Parathyroid adenoma (tissue), 2 donors: ENCODE data around the gene SPATS2L.

Experiments used
- H2AFZ ChIP-seq: fragments of 300-600 bp; sonication (generic); one replicate; pipeline ENCODE4 v1.7.0; 2017; ENCODE audit warnings: antibody characterized with exemption, mild to moderate bottlenecking
- H3K27ac ChIP-seq: fragments of 300-600 bp; sonication (generic); one replicate; pipeline ENCODE4 v1.7.0; 2017
- H3K27me3 ChIP-seq: fragments of 300-600 bp; sonication (generic); one replicate; pipeline ENCODE4 v1.7.0; 2017; ENCODE audit warnings: low read length; ENCODE audit not compliant: control insufficient read depth, insufficient read depth
- H3K36me3 ChIP-seq: fragments of 300-600 bp; sonication (generic); one replicate; pipeline ENCODE4 v1.7.0; 2017; ENCODE audit warnings: low read length; ENCODE audit not compliant: control insufficient read depth, insufficient read depth
- H3K4me1 ChIP-seq: fragments of 300-600 bp; sonication (generic); one replicate; pipeline ENCODE4 v1.7.0; 2017; ENCODE audit warnings: control low read depth
- H3K4me2 ChIP-seq: fragments of 300-600 bp; sonication (generic); one replicate; pipeline ENCODE4 v1.7.0; 2017; ENCODE audit warnings: low read length
- H3K4me3 ChIP-seq: fragments of 300-600 bp; sonication (generic); one replicate; pipeline ENCODE4 v1.7.0; 2017; ENCODE audit warnings: low read depth, low read length
- H3K79me2 ChIP-seq: fragments of 300-600 bp; sonication (generic); one replicate; pipeline ENCODE4 v1.7.0; 2017; ENCODE audit warnings: control low read depth
- H3K9ac ChIP-seq: fragments of 300-600 bp; sonication (generic); one replicate; pipeline ENCODE4 v1.7.0; 2017; ENCODE audit warnings: mild to moderate bottlenecking
- H3K9me3 ChIP-seq: fragments of 300-600 bp; sonication (generic); one replicate; pipeline ENCODE4 v1.7.0; 2017; ENCODE audit warnings: low read length; ENCODE audit not compliant: control insufficient read depth
- TF ChIP-seq, protein P1 (sequence below): fragments of 300-600 bp; sonication (generic); IDR thresholded peaks from one replicate; pipeline ENCODE4 v1.7.0; 2017; ENCODE audit warnings: antibody characterized with exemption, mild to moderate bottlenecking
- donor health status: primary hyperparathyroidism.

Gene SPATS2L

DNA sequence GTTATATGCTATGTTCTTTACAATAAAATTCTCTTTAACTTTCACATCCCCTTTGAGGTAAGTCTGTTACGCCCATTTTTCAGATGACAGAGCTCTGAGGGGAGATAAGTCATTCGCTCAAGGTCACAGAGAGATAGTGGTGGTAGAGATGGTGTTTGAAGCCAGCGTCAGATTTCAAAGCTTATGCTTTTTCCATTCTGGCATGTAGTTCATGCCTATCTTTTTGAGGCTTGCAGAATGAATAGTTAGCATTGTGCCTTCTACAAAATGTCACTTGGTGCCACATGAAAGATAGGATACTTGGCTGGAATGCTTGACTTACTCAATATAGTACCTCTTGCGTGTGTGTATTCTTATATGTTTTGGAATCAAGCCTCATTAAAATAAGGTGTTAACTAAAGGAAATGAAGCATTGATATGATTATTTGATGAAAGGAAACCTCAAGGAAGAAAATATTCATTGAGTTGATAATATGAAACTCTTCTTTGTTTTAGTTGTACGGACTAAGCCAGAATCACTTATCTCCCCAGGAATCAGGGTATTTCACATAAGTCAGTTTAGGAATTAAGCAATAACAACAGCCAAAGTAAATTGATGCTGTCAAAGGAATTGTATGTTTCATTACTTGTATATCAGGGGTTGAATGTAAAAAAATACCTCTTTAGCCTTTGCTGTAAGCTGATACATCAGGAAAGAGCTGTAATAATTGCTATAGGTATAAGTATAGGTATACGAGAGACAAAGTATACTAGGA is 15.5 kb downstream of the SPATS2L start:
- Histone ChIP-seq H3K36me3 (no peaks in the 10 kb centered on the region), H3K79me2 (peaks cover 41% of the 10 kb centered on the region), H3K4me2 (peak overlapping the region; percentile 9), H3K4me3 (no peak overlapping the region), H2AFZ (no peak overlapping the region), H3K9ac (no peak overlapping the region), H3K4me1 (peaks cover 26% of the 10 kb centered on the region), H3K9me3 (no peaks in the 10 kb centered on the region), H3K27me3 (no peaks in the 10 kb centered on the region), H3K27ac (no peak overlapping the region)
- TF ChIP-seq, protein P1, sequence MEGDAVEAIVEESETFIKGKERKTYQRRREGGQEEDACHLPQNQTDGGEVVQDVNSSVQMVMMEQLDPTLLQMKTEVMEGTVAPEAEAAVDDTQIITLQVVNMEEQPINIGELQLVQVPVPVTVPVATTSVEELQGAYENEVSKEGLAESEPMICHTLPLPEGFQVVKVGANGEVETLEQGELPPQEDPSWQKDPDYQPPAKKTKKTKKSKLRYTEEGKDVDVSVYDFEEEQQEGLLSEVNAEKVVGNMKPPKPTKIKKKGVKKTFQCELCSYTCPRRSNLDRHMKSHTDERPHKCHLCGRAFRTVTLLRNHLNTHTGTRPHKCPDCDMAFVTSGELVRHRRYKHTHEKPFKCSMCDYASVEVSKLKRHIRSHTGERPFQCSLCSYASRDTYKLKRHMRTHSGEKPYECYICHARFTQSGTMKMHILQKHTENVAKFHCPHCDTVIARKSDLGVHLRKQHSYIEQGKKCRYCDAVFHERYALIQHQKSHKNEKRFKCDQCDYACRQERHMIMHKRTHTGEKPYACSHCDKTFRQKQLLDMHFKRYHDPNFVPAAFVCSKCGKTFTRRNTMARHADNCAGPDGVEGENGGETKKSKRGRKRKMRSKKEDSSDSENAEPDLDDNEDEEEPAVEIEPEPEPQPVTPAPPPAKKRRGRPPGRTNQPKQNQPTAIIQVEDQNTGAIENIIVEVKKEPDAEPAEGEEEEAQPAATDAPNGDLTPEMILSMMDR: no peak

- H3K4me1 ChIP-seq: peaks cover 21% of the 10 kb centered on the region
- H3K36me3 ChIP-seq: no peaks in the 10 kb centered on the region
- peaks cover 44% of the 10 kb centered on the region for H3K79me2 ChIP-seq
- no peak overlapping the region for H2AFZ ChIP-seq
- no peak overlapping the region for H3K27ac ChIP-seq
- H3K4me2 ChIP-seq: peak overlapping the region; percentile 9
- no peak overlapping the region for H3K9ac ChIP-seq
- H3K4me3 ChIP-seq: no peak overlapping the region
- no peaks in the 10 kb centered on the region for H3K9me3 ChIP-seq
- TF ChIP-seq, protein P1: no peak
- H3K27me3 ChIP-seq: no peaks in the 10 kb centered on the region
These were observed 16.1 kb downstream of the SPATS2L start for GRCh38 chr2:200322607-200323006.

DNA sequence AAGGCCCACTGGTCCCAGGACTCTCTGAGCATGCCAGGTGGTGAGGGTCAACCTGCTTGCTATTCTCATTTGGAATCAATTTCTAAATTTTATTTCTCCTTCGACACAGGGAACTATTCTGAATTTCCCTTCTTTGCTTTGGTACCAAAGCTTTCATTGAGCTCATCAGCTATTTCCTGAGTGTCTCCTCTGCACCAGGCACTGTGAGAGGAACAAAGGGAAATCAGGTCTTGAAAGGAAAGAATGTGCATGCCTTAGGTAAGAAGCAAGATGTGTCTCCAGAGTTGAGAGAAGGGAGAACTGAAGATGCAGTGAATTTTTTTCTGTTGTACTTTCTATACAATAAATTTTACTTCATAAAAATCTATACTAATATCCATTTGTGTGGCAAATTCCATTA is 17.9 kb downstream of the SPATS2L start:
- H3K9me3 ChIP-seq: no peaks in the 10 kb centered on the region
- H3K36me3 ChIP-seq: no peaks in the 10 kb centered on the region
- no peak overlapping the region for H3K4me2 ChIP-seq
- H3K79me2 ChIP-seq: peaks cover 40% of the 10 kb centered on the region
- TF ChIP-seq, protein P1: no peak
- H3K4me1 ChIP-seq: peaks cover 16% of the 10 kb centered on the region
- no peak overlapping the region for H3K9ac ChIP-seq
- H3K27ac ChIP-seq: no peak overlapping the region
- no peaks in the 10 kb centered on the region for H3K27me3 ChIP-seq
- no peak overlapping the region for H2AFZ ChIP-seq
- no peak overlapping the region for H3K4me3 ChIP-seq

DNA sequence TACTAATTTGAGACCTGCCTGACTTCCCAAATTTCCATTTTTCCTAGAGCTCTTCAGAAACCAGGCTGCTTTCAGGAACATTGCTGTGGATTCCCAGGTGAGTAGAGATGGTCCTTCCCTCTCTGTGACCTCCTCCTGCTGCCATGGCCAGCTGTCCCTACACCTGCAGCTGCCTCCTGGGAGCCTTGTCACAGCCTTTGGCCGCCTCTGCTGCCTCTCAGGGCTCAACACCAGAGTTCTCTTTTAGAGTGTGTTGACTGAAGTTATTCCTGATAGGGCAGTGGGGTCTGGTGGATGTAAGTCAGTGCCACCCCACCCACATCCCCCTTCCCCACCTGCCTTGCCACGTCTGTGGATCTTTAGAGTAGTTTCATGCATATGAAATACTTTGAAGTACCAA is 22.9 kb downstream of the SPATS2L start:
- no peaks in the 10 kb centered on the region for H3K36me3 ChIP-seq
- no peak overlapping the region for H3K27ac ChIP-seq
- H2AFZ ChIP-seq: no peak overlapping the region
- TF ChIP-seq, protein P1: no peak
- no peaks in the 10 kb centered on the region for H3K27me3 ChIP-seq
- peaks cover 2% of the 10 kb centered on the region for H3K4me1 ChIP-seq
- no peak overlapping the region for H3K9ac ChIP-seq
- H3K79me2 ChIP-seq: peaks cover 29% of the 10 kb centered on the region
- no peak overlapping the region for H3K4me3 ChIP-seq
- H3K4me2 ChIP-seq: no peak overlapping the region
- no peaks in the 10 kb centered on the region for H3K9me3 ChIP-seq

- Histone ChIP-seq H3K27me3 (no peaks in the 10 kb centered on the region), H3K27ac (no peak overlapping the region)
These were observed 23.3 kb downstream of the SPATS2L start for GRCh38 chr2:200329798-200330197.

More at GRCh38 chr2:200329798-200330197, 23.3 kb downstream of the SPATS2L start:
- Histone ChIP-seq H3K4me3 (no peak overlapping the region), H3K9me3 (no peaks in the 10 kb centered on the region), H3K79me2 (peaks cover 28% of the 10 kb centered on the region), H3K9ac (no peak overlapping the region), H2AFZ (no peak overlapping the region), H3K36me3 (no peaks in the 10 kb centered on the region), H3K4me2 (no peak overlapping the region), H3K4me1 (peaks cover 2% of the 10 kb centered on the region)
- TF ChIP-seq, protein P1: no peak
